GM23248 (cell line): ENCODE data around the gene PGS1.

Experiments
- EZH2 ChIP-seq: fragments of 200-600 bp; sonication (generic); IDR thresholded peaks from 2 replicates; pipeline ENCODE4 v1.6.1; 2018; ENCODE audit warnings: antibody characterized with exemption, mild to moderate bottlenecking; ENCODE audit not compliant: insufficient read depth, poor library complexity, severe bottlenecking
- EZH2phosphoT487 ChIP-seq: fragments of 200-600 bp; sonication (generic); IDR thresholded peaks from 2 replicates; pipeline ENCODE4 v1.6.1; 2018; ENCODE audit warnings: antibody characterized with exemption, moderate library complexity, mild to moderate bottlenecking, low read depth; ENCODE audit not compliant: insufficient read depth

GRCh38 chr17:78450696-78451345 is 72.4 kb downstream of the PGS1 start:
- no peak for TF ChIP-seq EZH2
- TF ChIP-seq EZH2phosphoT487, result no peak
